GM12874 (cell line): ENCODE data around the gene NOP14.

Source experiments
- CTCF ChIP-seq: IDR thresholded peaks from 2 replicates; pipeline ENCODE4 v1.5.1; 2011; ENCODE audit warnings: low read depth, mild to moderate bottlenecking, control low read depth, low read length, moderate library complexity; ENCODE audit not compliant: insufficient read depth

The NOP14 gene

GRCh38 chr4:2942532-2943363 lies 20.5 kb downstream of the NOP14 start:
- no peak for TF ChIP-seq CTCF

GRCh38 chr4:2942037-2942531 lies 21.1 kb downstream of the NOP14 start:
- no peak for TF ChIP-seq CTCF

GRCh38 chr4:2941138-2942036 lies 21.8 kb downstream of the NOP14 start:
- no peak for TF ChIP-seq CTCF

GRCh38 chr4:2940267-2941137 lies 22.7 kb downstream of the NOP14 start:
- TF ChIP-seq CTCF, result no peak

- no peak for TF ChIP-seq CTCF
These were observed 23.6 kb downstream of the NOP14 start for GRCh38 chr4:2939383-2940243.

GRCh38 chr4:2938906-2939305 lies 24.3 kb downstream of the NOP14 start:
- TF ChIP-seq CTCF, result no peak
